IMR-90 (cell line): ENCODE data around the gene CDKAL1. TPM values are rescaled to one million over a fixed set of nuclear protein-coding genes. Genes with fewer than 3 reads are reported as not detected.

Source experiments
- ATAC-seq: fragments of 200-7000 bp; cut with Tn5 transposase; 2 replicates; pipeline ENCODE4 v1.9.1; 2020; ENCODE audit warnings: low read depth, mild to moderate bottlenecking, moderate library complexity
- BruUV-seq: library from RNA; stranded (reverse); fragments of 400-500 nt; replicated peaks from 2 replicates; lab custom pipeline; 2021; lab: Mats Ljungman, UMichigan
- CTCF ChIA-PET: fragments of 300-600 bp; formaldehyde crosslinking; extraction: SDS; loops from one replicate; lab custom pipeline; 2021; ENCODE audit warnings: antibody characterized with exemption; lab: Yijun Ruan, JAX
- POLR2A ChIA-PET: fragments of 300-600 bp; sonication (Branson Sonifier 250); formaldehyde crosslinking; loops from one replicate; lab custom pipeline; 2022; ENCODE audit warnings: antibody characterized with exemption; ENCODE audit not compliant: unreplicated experiment; lab: Charles Lee
- DNase-seq: peaks from one replicate; pipeline ENCODE4 v3.0.0; 2013
- H2AFZ ChIP-seq: replicated peaks from 2 replicates; pipeline ENCODE3; 2013; ENCODE audit warnings: low read length, mild to moderate bottlenecking; ENCODE audit not compliant: poor library complexity
- H2AK5ac ChIP-seq: 2 replicates; pipeline ENCODE4 v1.6.1; 2013; ENCODE audit warnings: low read depth, low read length, inconsistent platforms
- H2AK9ac ChIP-seq: replicated peaks from 2 replicates; pipeline ENCODE3; 2013; ENCODE audit warnings: mild to moderate bottlenecking, low read depth, low read length, moderate library complexity; ENCODE audit not compliant: poor library complexity
- H2BK120ac ChIP-seq: 2 replicates; pipeline ENCODE4 v1.6.1; 2013; ENCODE audit warnings: low read depth, low read length, inconsistent platforms
- H2BK15ac ChIP-seq: 3 replicates; pipeline ENCODE4 v1.6.1; 2013; ENCODE audit warnings: low read depth, low read length, inconsistent platforms
- H2BK20ac ChIP-seq: 2 replicates; pipeline ENCODE4 v1.6.1; 2013; ENCODE audit warnings: low read depth, mild to moderate bottlenecking, inconsistent platforms, low read length, moderate library complexity
- H2BK5ac ChIP-seq: 2 replicates; pipeline ENCODE4 v1.6.1; 2013; ENCODE audit warnings: mild to moderate bottlenecking, low read depth, low read length, inconsistent platforms; ENCODE audit not compliant: poor library complexity, severe bottlenecking
- H3K14ac ChIP-seq: replicated peaks from 2 replicates; pipeline ENCODE4 v1.6.1; 2013; ENCODE audit warnings: low read depth, low read length, inconsistent platforms
- H3K18ac ChIP-seq: 2 replicates; pipeline ENCODE4 v1.6.1; 2013; ENCODE audit warnings: low read depth, low read length, control low read depth
- H3K23ac ChIP-seq: 2 replicates; pipeline ENCODE4 v1.6.1; 2013; ENCODE audit warnings: low read depth, low read length, inconsistent platforms
- H3K27ac ChIP-seq: 2 replicates; pipeline ENCODE4 v1.5.1; 2013; ENCODE audit warnings: mild to moderate bottlenecking, control low read depth, low read length; ENCODE audit not compliant: insufficient read depth
- H3K27me3 ChIP-seq: 2 replicates; pipeline ENCODE4 v1.6.1; 2013; ENCODE audit warnings: low read length; ENCODE audit not compliant: control insufficient read depth, insufficient read depth
- H3K36me3 ChIP-seq: 2 replicates; pipeline ENCODE4 v1.6.1; 2013; ENCODE audit warnings: low read length, mixed read lengths; ENCODE audit not compliant: control insufficient read depth, insufficient read depth
- H3K4ac ChIP-seq: 2 replicates; pipeline ENCODE4 v1.6.1; 2013; ENCODE audit warnings: low read depth, low read length, inconsistent platforms
- H3K4me1 ChIP-seq: 2 replicates; pipeline ENCODE4 v1.6.1; 2013; ENCODE audit warnings: low read length, mixed read lengths; ENCODE audit not compliant: control insufficient read depth, insufficient read depth
- H3K4me2 ChIP-seq: 2 replicates; pipeline ENCODE4 v1.6.1; 2013; ENCODE audit warnings: low read depth, mild to moderate bottlenecking, control low read depth, low read length, moderate library complexity
- H3K4me3 ChIP-seq: 2 replicates; pipeline ENCODE4 v1.5.1; 2013; ENCODE audit warnings: low read depth, mild to moderate bottlenecking, control low read depth, low read length, moderate library complexity; ENCODE audit not compliant: insufficient read depth
- H3K56ac ChIP-seq: 2 replicates; pipeline ENCODE4 v1.6.1; 2013; ENCODE audit warnings: low read length, inconsistent platforms; ENCODE audit not compliant: insufficient read depth; ENCODE audit errors: extremely low read depth
- H3K79me1 ChIP-seq, 2 experiments: 2 replicates each; pipeline ENCODE4 v1.6.1; 2013; ENCODE audit warnings: low read length in 2 of 2, inconsistent platforms in 1 of 2, low read depth in 1 of 2
- H3K9ac ChIP-seq: 2 replicates; pipeline ENCODE4 v1.6.1; 2013; ENCODE audit warnings: low read depth, low read length, control low read depth
- H3K9me1 ChIP-seq: 2 replicates; pipeline ENCODE4 v1.6.1; 2013; ENCODE audit warnings: low read length, inconsistent platforms; ENCODE audit not compliant: insufficient read depth
- H3K9me3 ChIP-seq: 2 replicates; pipeline ENCODE4 v1.6.1; 2013; ENCODE audit warnings: low read length; ENCODE audit not compliant: control insufficient read depth, insufficient read depth
- H4K20me1 ChIP-seq: 2 replicates; pipeline ENCODE4 v1.6.1; 2013; ENCODE audit warnings: low read length, inconsistent platforms; ENCODE audit not compliant: insufficient read depth
- H4K5ac ChIP-seq: 2 replicates; pipeline ENCODE4 v1.6.1; 2013; ENCODE audit warnings: mild to moderate bottlenecking, low read depth, low read length, control low read depth
- H4K8ac ChIP-seq, 2 experiments: 2 replicates each; pipeline ENCODE4 v1.6.1; 2013; ENCODE audit warnings: low read depth in 2 of 2, low read length in 2 of 2, control low read depth in 1 of 2, inconsistent platforms in 1 of 2
- H4K91ac ChIP-seq: 2 replicates; pipeline ENCODE4 v1.6.1; 2013; ENCODE audit warnings: low read depth, low read length, inconsistent platforms; ENCODE audit not compliant: insufficient read depth
- BHLHE40 ChIP-seq: fragments of 150-350 bp; IDR thresholded peaks from 2 replicates; pipeline ENCODE4 v1.6.1; 2016; ENCODE audit warnings: mild to moderate bottlenecking, low read depth, low read length
- CEBPB ChIP-seq: IDR thresholded peaks from 2 replicates; pipeline ENCODE4 v1.6.1; 2012; ENCODE audit warnings: low read depth, low read length, improper control_type of control experiment
- CHD1 ChIP-seq: IDR thresholded peaks from 2 replicates; pipeline ENCODE4 v1.6.1; 2012; ENCODE audit warnings: low read depth, low read length, improper control_type of control experiment
- ELK1 ChIP-seq: fragments of 150-350 bp; IDR thresholded peaks from 2 replicates; pipeline ENCODE4 v1.6.1; 2016; ENCODE audit warnings: low read depth, mild to moderate bottlenecking, low read length, moderate library complexity, borderline replicate concordance
- FOS ChIP-seq: fragments of 150-350 bp; IDR thresholded peaks from 2 replicates; pipeline ENCODE4 v1.6.1; 2016; ENCODE audit warnings: low read depth, low read length
- MAFK ChIP-seq: IDR thresholded peaks from 2 replicates; pipeline ENCODE4 v1.6.1; 2012; ENCODE audit warnings: low read depth, low read length, improper control_type of control experiment
- MAZ ChIP-seq: IDR thresholded peaks from 2 replicates; pipeline ENCODE4 v1.6.1; 2012; ENCODE audit warnings: low read depth, mild to moderate bottlenecking, low read length, improper control_type of control experiment, moderate library complexity, borderline replicate concordance
- MXI1 ChIP-seq: IDR thresholded peaks from 2 replicates; pipeline ENCODE4 v1.6.1; 2012; ENCODE audit warnings: low read depth, mild to moderate bottlenecking, low read length, moderate library complexity, borderline replicate concordance
- NFE2L2 ChIP-seq: fragments of 150-350 bp; IDR thresholded peaks from 2 replicates; pipeline ENCODE4 v1.6.1; 2016; ENCODE audit warnings: low read depth, mild to moderate bottlenecking, low read length
- POLR2A ChIP-seq: IDR thresholded peaks from 2 replicates; pipeline ENCODE4 v1.6.1; 2012; ENCODE audit warnings: mild to moderate bottlenecking, low read depth, low read length
- RAD21 ChIP-seq: IDR thresholded peaks from 2 replicates; pipeline ENCODE4 v1.6.1; 2012; ENCODE audit warnings: low read length, improper control_type of control experiment
- RCOR1 ChIP-seq: IDR thresholded peaks from 2 replicates; pipeline ENCODE4 v1.6.1; 2012; ENCODE audit warnings: mild to moderate bottlenecking, low read length, improper control_type of control experiment; ENCODE audit not compliant: insufficient replicate concordance
- RFX5 ChIP-seq: IDR thresholded peaks from 2 replicates; pipeline ENCODE4 v1.8.0; 2012; ENCODE audit warnings: low read depth, mild to moderate bottlenecking, low read length, moderate library complexity
- SMC3 ChIP-seq: fragments of 150-350 bp; IDR thresholded peaks from 2 replicates; pipeline ENCODE4 v1.6.1; 2016; ENCODE audit warnings: low read depth, mild to moderate bottlenecking, antibody characterized with exemption, low read length, moderate library complexity
- WGBS, 2 experiments: methylation state at CpG; one replicate each; pipeline versions ENCODE4 v1.1.5 to v1.1.7; 2013; ENCODE audit warnings: missing lambda C conversion rate in 2 of 2; ENCODE audit not compliant: insufficient read length in 1 of 2; ENCODE audit errors: extremely low coverage in 2 of 2; 5-methylcytosine and 5-hydroxymethylcytosine counted together
- dilution Hi-C: fragments of 300-500 bp; cut with HindIII; formaldehyde crosslinking; loops from one replicate; pipeline ENCODE4 v1.14.3; 2018; ENCODE audit warnings: low sequenced_read_pairs; ENCODE audit not compliant: unreplicated experiment
- in situ Hi-C: fragments of 300-500 bp; cut with MboI; formaldehyde crosslinking; loops from 3 replicates; pipeline ENCODE4 v1.14.3; 2019; ENCODE audit warnings: low sequenced_read_pairs, inconsistent platforms, mixed read lengths
- intact Hi-C: fragments of 100-400 bp; cut with micrococcal nuclease; formaldehyde crosslinking; loops from 2 replicates; pipeline ENCODE4 v1.10.0; 2022
- polyA plus RNA-seq, 3 experiments: library from polyadenylated mRNA; depleted of rRNA; stranded (reverse); fragments of >200 nt; gene quantifications; 2 replicates each; pipeline ENCODE4 v1.2.3, GENCODE V29; 2012; ENCODE audit warnings: low replicate concordance in 1 of 3
- total RNA-seq: library from RNA; depleted of rRNA; stranded (reverse); fragments of >200 nt; gene quantifications from 2 replicates; pipeline ENCODE4 v1.2.3, GENCODE V29; 2012
- TF ChIP-seq, protein P1 (sequence below): conservative IDR thresholded peaks from 2 replicates; pipeline ENCODE4 v1.5.1; 2012; ENCODE audit warnings: mild to moderate bottlenecking, low read depth, low read length, improper control_type of control experiment
- TF ChIP-seq, protein P2 (sequence below): fragments of 150-350 bp; IDR thresholded peaks from 2 replicates; pipeline ENCODE4 v1.6.1; 2017; ENCODE audit warnings: mild to moderate bottlenecking, antibody characterized with exemption, low read length, low read depth

Gene CDKAL1
- total and polyA plus RNA-seq, 2 of the 4 experiments (the other 2 are of a cell fraction) = 3.7 to 13.1 TPM

DNA sequence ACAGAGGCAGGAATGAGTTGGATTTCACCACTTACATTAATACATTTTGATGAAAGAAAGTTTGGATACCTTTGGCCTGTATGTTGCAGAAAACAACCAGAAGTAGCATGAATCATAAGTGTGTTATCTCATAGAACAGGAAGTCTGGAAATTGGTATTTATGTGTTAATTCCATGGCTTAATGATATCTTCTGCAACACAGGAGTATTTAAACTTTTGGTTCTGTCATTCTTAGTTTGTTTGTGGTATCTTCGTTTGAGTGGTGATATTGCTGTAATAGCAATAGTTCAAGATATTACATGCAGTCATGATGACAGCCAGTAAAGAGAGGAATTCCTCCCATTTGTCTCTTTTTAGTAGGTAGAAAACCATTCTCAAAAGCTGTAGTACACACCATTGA lies 177.3 kb downstream of the CDKAL1 start:
- peak; percentile 40 for DNase-seq

More for the DNA sequence above, 177.3 kb downstream of the CDKAL1 start:
- no peak overlapping the region for H4K91ac ChIP-seq
- no CpG with 5 or more reads among the region's 1 CpG for WGBS, 2 experiments
- H4K20me1 ChIP-seq = no peaks in the 10 kb centered on the region
- H4K5ac ChIP-seq = no peak overlapping the region
- POLR2A ChIA-PET = no interaction called here
- no peak overlapping the region for H3K23ac ChIP-seq
- ATAC-seq = peak; percentile 24; the same call in 1 of the 2 replicates
- no peak overlapping the region for H3K4me3 ChIP-seq
- H3K4me2 ChIP-seq = no peak overlapping the region
- BruUV-seq = no TSS peak
- no peak overlapping the region for H2AFZ ChIP-seq
- H2AK9ac ChIP-seq = no peak overlapping the region
- H3K14ac ChIP-seq = no peak overlapping the region
- peaks cover 4% of the 10 kb centered on the region; the same call in 1 of the 2 replicates for H3K4me1 ChIP-seq
- dilution Hi-C loops = no loop called here
- H3K18ac ChIP-seq = no peak overlapping the region
- H3K9me1 ChIP-seq = no peaks in the 10 kb centered on the region
- H3K27ac ChIP-seq = no peak overlapping the region
- peaks cover 4 to 8% of the 10 kb centered on the region in 2 experiments; a peak in 3 of 4 replicates for H3K79me1 ChIP-seq
- TF ChIP-seq MXI1 = no peak
- TF ChIP-seq ELK1 = no peak
- TF ChIP-seq CHD1 = no peak
- TF ChIP-seq, protein P1, sequence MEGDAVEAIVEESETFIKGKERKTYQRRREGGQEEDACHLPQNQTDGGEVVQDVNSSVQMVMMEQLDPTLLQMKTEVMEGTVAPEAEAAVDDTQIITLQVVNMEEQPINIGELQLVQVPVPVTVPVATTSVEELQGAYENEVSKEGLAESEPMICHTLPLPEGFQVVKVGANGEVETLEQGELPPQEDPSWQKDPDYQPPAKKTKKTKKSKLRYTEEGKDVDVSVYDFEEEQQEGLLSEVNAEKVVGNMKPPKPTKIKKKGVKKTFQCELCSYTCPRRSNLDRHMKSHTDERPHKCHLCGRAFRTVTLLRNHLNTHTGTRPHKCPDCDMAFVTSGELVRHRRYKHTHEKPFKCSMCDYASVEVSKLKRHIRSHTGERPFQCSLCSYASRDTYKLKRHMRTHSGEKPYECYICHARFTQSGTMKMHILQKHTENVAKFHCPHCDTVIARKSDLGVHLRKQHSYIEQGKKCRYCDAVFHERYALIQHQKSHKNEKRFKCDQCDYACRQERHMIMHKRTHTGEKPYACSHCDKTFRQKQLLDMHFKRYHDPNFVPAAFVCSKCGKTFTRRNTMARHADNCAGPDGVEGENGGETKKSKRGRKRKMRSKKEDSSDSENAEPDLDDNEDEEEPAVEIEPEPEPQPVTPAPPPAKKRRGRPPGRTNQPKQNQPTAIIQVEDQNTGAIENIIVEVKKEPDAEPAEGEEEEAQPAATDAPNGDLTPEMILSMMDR = no peak
- no peak for TF ChIP-seq SMC3
- TF ChIP-seq RAD21 = no peak
- TF ChIP-seq MAFK = no peak
- TF ChIP-seq RFX5 = no peak
- TF ChIP-seq CEBPB = no peak
- no peak for TF ChIP-seq RCOR1
- no peak for TF ChIP-seq POLR2A
- no peak for TF ChIP-seq NFE2L2
- TF ChIP-seq, protein P2, sequence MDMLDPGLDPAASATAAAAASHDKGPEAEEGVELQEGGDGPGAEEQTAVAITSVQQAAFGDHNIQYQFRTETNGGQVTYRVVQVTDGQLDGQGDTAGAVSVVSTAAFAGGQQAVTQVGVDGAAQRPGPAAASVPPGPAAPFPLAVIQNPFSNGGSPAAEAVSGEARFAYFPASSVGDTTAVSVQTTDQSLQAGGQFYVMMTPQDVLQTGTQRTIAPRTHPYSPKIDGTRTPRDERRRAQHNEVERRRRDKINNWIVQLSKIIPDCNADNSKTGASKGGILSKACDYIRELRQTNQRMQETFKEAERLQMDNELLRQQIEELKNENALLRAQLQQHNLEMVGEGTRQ = no peak
- no peak for TF ChIP-seq MAZ
- no peak for TF ChIP-seq BHLHE40
- no peak for TF ChIP-seq FOS
- no peak overlapping the region for H3K9ac ChIP-seq
- in situ Hi-C loops = no loop called here
- H2AK5ac ChIP-seq = no peak overlapping the region
- no peak overlapping the region for H2BK120ac ChIP-seq
- intact Hi-C loops = no loop called here
- CTCF ChIA-PET = no interaction called here
- no peak overlapping the region for H4K8ac ChIP-seq
- no peaks in the 10 kb centered on the region for H3K9me3 ChIP-seq
- H3K27me3 ChIP-seq = no peaks in the 10 kb centered on the region
- H3K4ac ChIP-seq = no peak overlapping the region
- H2BK5ac ChIP-seq = no peak overlapping the region
- H2BK20ac ChIP-seq = no peak overlapping the region
- H3K56ac ChIP-seq = no peak overlapping the region
- no peaks in the 10 kb centered on the region for H3K36me3 ChIP-seq
- H2BK15ac ChIP-seq = no peak overlapping the region
